DMS153 treated with DMSO at 0.1 percent for 48 hours (cell line): ENCODE measurements around the gene ALPL.

ENCODE experiments used
- DNase-seq: peaks from one replicate; lab custom pipeline; 2025; ENCODE audit not compliant: unreplicated experiment; lab: John Stamatoyannopoulos, UW

ALPL gene

GRCh38 chr1:21597753-21598152 is 88.5 kb downstream of the ALPL start:
- no peak for DNase-seq

- no peak for DNase-seq
Observed at GRCh38 chr1:21598417-21598816, 89.2 kb downstream of the ALPL start.

- no peak for DNase-seq
Observed at GRCh38 chr1:21598904-21599303, 89.7 kb downstream of the ALPL start.

- no peak for DNase-seq
Observed at GRCh38 chr1:21599402-21599801, 90.2 kb downstream of the ALPL start.

- DNase-seq = no peak
Observed at GRCh38 chr1:21601278-21602048, 92.2 kb downstream of the ALPL start.

GRCh38 chr1:21603177-21604138 is 94.2 kb downstream of the ALPL start:
- no peak for DNase-seq

- DNase-seq = no peak
Observed at GRCh38 chr1:21604208-21604957, 95.2 kb downstream of the ALPL start.

GRCh38 chr1:21605012-21605715 is 95.9 kb downstream of the ALPL start:
- DNase-seq = no peak

- DNase-seq = no peak
Observed at GRCh38 chr1:21605964-21606705, 96.9 kb downstream of the ALPL start.

GRCh38 chr1:21607549-21608529 is 98.6 kb downstream of the ALPL start:
- DNase-seq = no peak

- no peak for DNase-seq
Observed at GRCh38 chr1:21608798-21609197, 99.6 kb downstream of the ALPL start.

- no peak for DNase-seq
Observed at GRCh38 chr1:21610027-21610426, 100.8 kb downstream of the ALPL start.

GRCh38 chr1:21610989-21611785 is 102.0 kb downstream of the ALPL start:
- no peak for DNase-seq

GRCh38 chr1:21612057-21612456 is 102.8 kb downstream of the ALPL start:
- no peak for DNase-seq

- DNase-seq = no peak
Observed at GRCh38 chr1:21613072-21613867, 104.0 kb downstream of the ALPL start.

- no peak for DNase-seq
Observed at GRCh38 chr1:21614419-21615115, 105.3 kb downstream of the ALPL start.

- DNase-seq = no peak
Observed at GRCh38 chr1:21616372-21616771, 107.1 kb downstream of the ALPL start.
